Measurements from ENCODE around the gene MCOLN2.
"Not testable (repeated sequence)": the region's sequence is repeated elsewhere in the genome, so short reads cannot be mapped to it uniquely, and the experiment has no call there.

The MCOLN2 gene

GRCh38 chr1:84902727-84903126 lies 94.2 kb downstream of the MCOLN2 start:
- DNase-seq, result not testable (repeated sequence)

DNA sequence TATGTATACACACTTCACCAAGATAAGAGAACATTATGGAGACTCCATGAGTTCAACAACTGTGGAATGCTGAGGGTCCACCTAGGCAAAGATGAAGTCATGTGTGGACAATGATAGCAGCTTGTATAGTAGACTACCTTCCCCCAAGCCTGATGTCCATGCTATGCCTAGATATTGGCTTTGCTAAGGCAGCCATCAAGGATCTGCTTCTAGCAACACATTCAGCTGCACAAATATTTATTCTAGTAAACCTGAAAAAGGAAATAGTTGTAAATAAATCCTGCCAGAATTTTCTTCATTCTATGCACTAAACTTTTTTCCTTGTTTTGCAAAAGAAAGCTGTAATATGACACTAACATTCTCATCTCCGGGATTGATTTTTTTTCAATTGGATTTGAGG lies 96.9 kb downstream of the MCOLN2 start:
- no peak for DNase-seq

DNA sequence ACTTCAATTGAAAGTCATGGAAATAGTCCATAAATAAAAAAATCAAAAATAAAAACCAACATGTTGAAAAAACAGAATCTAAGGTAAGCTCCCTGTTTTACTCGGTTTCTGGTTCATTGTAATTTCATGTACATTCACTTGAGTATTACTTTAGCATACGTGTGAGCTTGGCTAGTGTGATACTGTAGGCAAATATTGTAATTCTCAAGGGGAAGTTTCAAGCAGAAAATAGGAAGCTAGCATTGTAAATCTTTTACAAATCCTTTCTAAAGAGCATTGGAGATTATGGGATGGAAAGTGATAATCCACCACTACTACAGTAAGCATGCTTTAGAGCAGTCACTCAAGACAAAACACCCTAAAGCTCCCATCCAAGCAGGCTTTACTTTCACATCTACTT lies 100.6 kb downstream of the MCOLN2 start:
- DNase-seq, result no peak

DNA sequence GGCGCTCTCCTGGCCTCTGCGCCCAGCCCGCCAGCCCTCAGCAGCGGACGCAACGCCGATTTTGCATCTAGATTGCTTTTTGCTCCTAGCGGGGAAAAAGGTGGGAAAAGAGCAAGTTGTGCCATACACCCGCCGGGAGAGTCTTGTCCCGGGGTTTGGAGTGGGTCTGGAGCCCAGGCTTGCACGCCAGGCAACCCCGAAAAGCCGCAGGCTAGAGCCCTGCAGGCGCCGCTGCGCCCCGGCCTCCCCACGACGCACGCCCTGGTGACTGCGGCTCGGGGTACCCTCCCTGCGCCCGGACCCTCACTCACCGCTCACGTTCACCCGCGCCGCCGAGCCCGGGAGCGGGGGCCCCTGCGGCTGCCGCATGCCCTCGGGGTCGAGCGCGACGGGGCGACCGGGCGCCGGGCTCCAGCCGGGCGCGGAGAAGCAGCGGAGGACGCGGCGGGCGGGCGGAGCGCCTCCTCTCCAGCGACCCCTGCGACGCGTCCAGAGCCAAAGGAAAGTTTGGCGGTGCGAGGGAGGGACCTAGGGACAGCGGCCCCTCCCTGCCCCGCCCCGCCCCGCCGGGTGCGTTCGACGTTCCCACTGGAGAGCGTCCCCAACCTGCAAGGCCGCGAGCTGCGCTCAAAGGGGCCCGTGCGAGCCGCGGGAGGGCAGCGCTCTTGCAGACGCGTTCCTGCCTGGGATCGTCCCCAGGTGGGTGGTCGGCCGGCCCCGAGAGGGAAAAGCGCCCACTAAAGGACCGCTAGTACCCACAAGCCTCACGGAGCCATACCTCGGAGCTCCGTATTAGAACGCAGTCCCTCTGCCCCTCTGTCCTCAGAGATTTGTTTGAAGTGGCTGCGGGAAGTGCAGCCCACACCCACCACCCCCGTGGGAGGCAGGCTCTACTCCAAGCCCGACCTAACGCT lies 104.0 kb downstream of the MCOLN2 start, which contains the start of gene LPAR3:
TSS of gene LPAR3 (minus strand) at position 502 of the 914 bp plus-strand sequence. CDS start 27,086 bp downstream, outside the sequence.
- no peak for DNase-seq

DNA sequence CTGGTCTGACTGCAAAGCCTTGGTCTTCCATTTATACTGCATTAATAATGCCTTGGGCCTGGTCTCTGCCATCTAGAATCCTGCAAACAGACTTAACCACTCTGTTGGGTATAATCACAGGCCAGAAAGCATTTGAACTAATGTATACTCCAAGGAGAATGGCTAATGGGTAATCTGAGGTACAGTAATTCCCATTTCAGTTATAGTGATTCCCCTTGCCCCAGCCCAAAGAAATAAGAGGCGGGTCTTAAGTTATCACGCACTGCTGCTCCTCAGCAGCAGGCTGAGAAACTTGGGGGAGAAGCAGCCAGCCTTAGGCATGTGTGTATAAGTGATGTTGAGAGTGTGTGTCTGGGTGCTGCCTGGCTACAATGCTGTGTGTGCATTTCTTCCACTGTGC lies 106.3 kb downstream of the MCOLN2 start:
- no peak for DNase-seq

GRCh38 chr1:84889437-84889836 lies 107.5 kb downstream of the MCOLN2 start:
- no peak for DNase-seq

- no peak for DNase-seq
Measured at GRCh38 chr1:84888753-84889152, 108.2 kb downstream of the MCOLN2 start.

DNA sequence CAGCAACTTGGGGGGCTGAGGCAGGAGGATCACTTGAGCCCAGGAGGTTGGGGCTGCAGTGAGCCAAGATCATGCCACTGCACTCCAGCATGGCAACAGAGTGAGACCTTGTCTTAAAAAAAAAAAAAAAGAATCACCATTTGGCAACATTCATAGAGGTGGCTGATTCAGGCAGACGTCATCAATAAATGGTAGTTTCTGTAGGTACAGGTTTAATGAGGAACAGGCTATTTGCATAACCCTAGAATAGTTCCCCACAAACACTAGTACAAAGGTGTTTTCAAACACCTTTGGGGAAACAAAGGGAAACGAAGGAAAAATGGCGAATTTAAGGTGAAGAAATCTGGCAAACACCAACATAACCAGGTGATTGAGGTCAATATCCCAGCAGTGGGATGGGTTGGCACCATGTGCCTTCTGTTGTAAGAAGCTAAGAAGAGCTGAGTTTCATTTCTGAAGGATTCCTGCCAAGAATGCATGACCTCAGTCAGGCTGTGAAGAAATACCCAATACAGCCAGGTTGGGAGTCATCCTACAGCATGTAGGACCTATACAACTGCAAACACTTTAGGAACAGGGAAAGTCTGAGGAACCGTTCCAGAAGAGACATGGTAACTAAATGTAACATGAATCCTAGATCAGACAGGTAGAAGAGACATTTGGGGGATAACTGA lies 109.5 kb downstream of the MCOLN2 start:
- no peak for DNase-seq

- no peak for DNase-seq
Measured at GRCh38 chr1:84885469-84885868, 111.4 kb downstream of the MCOLN2 start.

GRCh38 chr1:84884671-84885389 lies 112.1 kb downstream of the MCOLN2 start:
- DNase-seq, result no peak

- DNase-seq, result no peak
Measured at GRCh38 chr1:84883286-84883685, 113.6 kb downstream of the MCOLN2 start.

DNA sequence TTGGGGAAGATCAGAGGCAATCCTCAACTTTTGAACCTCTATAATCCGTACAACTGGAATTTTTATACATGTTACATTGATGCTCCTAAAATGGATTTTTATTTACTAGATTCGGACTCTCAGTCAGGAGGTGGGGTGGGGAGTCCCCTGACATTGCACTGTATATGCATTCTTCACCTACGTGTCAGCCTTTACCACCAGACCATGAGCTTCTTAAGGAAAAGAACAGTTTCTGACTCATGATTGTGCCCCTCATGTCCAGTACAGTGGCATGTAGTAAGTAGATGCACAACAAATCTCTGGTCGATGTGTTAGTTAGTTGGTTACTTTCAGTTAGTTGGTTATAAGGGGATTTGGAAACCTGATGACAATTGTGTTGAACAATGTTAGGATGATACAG lies 119.3 kb downstream of the MCOLN2 start:
- DNase-seq, result no peak

GRCh38 chr1:84876353-84876752 lies 120.6 kb downstream of the MCOLN2 start:
- no peak for DNase-seq

Measured in hypothalamus (tissue), 51 donors.